ENCODE results near the gene RANBP17.

The RANBP17 gene

GRCh38 chr5:171102877-171103610 lies 241.2 kb downstream of the RANBP17 start:
- DNase-seq: no peak

- no peak for DNase-seq
Measured at GRCh38 chr5:171107669-171108068, 245.9 kb downstream of the RANBP17 start.

DNA sequence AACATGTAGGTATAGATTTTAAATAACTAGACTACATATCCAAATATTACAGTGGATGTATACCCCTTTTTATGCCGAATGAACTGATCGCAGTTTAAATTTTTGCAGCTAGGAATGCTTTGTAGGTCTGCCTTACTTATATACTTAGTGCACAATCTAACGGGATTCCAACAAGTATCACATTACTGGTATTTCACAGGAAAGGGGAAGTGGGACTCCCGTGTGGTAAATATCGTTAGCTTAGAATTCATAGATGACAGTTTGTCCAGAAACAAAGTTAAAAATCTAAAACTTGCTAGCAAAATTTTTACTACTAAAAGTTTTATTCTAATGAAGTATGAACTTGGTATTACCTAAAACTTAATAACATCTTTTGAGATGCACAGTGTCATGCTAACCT lies 253.7 kb downstream of the RANBP17 start:
- no peak for DNase-seq

DNA sequence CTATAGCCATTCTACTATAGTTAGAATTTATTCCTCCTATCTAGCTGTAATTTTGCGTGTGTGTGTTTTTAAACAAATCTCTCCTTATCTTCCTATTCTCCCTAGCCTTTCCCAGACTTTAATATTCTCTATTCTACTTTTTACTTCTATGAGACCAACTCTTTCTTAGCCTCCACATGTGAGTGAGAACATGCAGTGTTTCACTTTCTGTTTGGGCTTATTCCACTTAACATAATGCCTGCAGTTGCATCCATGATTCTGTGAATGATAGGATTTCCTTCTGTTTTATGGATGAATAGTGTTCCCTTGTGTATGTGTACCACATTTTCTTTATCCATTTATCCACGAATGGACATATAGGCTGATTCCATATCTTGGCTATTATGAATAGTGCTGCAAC lies 254.9 kb downstream of the RANBP17 start:
- no peak for DNase-seq

DNA sequence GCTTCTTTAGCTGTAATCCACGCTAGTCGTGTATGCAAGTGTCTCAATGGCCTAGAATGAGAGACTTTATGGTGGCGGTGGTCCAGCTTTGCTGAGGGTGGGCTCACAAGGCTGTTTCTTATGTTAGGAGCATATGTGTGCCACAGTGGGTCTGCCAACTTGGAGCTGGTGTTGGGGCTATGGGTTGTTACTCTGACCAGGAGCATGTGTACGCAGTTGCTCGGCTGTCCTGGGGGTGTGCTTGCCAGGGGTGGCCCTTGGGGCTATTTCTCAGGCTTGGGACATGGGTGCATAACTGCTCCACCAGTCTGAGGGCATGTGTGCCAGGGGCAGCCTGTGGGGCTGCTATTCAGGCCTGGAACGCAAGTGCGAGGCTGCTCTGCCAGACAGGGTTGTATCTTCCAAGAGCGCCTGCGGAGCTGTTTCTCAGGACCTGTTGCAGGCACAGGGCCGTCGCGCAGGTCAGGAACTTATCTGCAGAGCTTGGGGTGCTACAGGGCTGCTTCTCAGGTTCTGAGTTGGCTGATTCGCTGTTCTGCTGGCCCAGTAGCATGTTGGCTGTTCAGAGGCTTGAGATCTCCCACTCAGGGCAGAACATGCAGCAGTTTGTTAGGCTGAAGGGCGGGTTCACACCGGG lies 259.3 kb downstream of the RANBP17 start:
- DNase-seq: no peak

- no peak for DNase-seq
Measured at GRCh38 chr5:171121638-171122037, 259.8 kb downstream of the RANBP17 start.

DNA sequence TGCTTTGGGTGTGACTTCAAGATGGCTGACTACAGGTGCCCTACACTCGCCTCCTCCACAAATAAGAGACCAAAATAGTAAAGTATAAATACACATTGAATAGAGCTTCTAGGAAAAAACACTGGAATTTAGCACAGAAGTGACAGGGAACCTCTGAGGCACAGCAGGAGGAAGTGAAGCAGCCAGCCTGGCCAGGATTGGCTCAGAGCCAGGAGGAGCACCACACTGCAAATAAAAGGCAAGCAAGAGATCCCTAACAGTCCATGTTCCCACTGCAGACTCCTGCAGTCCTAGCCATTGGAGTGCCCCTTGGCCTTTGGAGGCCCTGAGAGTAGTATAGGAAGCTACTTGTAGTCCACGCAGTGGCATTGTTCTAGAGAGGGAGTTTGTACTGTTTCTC lies 260.6 kb downstream of the RANBP17 start:
- no peak for DNase-seq

GRCh38 chr5:171123417-171123816 lies 261.6 kb downstream of the RANBP17 start:
- DNase-seq: no peak

- no peak for DNase-seq
Measured at GRCh38 chr5:171127314-171127713, 265.5 kb downstream of the RANBP17 start.

DNA sequence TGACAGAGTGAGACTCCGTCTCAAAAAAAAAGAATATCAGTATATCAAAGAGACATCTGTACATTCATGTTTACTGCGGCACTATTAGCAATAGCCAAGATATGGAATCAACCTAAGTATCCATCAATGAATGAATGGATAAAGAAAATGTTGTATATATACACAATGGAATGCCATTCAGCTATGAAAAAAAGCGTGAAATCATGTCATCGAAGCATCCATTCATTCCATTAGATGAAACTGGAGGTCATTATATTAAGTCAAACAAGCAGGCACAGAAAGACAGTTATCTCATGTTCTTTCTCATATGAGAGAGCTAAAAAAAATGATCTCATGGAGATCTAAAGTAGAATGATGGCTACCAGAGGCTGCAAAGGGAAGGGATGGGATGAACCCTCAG lies 266.3 kb downstream of the RANBP17 start:
- no peak for DNase-seq

DNA sequence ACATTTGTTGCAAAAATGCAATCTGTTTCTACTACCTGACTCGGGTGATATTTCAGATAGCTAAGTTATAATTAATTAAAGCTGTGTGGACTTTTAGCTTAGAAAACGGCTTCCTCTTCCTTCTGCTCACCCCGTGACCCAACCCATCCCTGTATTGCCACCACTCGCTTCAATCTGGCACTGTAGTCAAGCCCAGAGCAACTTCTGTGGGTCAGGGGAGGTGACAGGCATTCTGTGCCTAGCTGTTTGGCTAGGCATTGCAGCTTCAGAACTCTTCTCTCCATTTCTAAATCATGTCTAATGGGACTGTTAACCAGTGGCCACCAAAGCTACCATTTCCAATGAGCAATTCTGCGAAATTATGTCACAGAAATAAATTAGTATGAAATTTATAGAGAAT lies 267.5 kb downstream of the RANBP17 start:
- DNase-seq: no peak

DNA sequence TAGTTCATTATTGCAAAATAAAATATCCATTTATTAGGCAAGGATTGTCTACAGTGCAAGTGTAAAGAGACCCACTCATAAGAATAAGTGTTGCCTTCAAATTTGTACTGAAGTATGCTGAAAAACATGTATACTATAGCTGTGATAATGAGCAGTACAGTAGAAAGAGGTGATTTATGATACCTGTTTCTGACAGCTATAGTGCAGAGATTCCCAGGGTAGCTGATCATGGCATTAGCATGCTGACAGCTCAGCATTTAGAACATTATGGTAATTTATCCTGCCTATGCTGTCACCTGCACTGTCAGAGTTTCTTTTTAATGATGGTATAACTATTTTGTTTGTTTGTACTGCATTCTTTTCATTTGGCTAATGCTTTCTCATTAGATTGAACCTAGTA lies 269.7 kb downstream of the RANBP17 start:
- DNase-seq: no peak

- DNase-seq: no peak
Measured at GRCh38 chr5:171137768-171138525, 276.1 kb downstream of the RANBP17 start.

DNA sequence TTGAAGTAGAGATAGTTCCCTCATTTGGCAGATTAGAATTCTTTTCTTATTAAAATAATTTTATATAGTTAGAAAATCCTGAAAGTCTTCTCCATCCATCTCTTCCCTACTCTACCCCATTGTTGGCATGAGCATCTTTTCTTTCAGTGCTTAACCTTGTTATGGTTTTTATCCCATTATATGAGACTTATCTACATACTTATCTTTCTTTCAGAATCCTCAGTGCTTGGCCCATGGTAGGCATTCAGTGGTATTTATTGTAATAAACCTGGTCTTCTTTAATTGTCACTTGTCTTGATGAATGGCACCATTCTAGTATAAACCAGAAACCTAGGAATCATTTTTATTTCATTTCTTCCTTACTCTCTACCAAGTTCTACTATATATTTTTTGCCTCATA lies 277.4 kb downstream of the RANBP17 start:
- DNase-seq: no peak

DNA sequence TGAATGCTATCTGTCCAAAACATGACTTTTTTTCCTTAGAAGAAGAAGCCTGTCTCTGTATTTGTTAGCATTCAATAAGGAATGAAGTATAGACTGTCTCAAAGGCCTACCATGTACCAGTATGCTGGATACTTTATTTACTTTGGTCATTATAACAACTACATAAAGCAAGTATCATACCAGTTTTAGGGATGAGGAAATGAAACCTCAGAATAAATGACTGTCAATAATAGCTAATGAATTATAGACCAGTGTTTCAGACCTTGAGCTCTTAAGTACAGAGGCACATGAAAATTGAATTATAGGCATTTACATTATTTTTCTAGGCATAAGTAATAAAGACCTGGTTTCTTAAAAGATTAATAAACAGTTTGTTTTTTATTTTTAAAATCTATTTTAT lies 280.8 kb downstream of the RANBP17 start:
- no peak for DNase-seq

GRCh38 chr5:171143171-171143570 lies 281.4 kb downstream of the RANBP17 start:
- DNase-seq: no peak

DNA sequence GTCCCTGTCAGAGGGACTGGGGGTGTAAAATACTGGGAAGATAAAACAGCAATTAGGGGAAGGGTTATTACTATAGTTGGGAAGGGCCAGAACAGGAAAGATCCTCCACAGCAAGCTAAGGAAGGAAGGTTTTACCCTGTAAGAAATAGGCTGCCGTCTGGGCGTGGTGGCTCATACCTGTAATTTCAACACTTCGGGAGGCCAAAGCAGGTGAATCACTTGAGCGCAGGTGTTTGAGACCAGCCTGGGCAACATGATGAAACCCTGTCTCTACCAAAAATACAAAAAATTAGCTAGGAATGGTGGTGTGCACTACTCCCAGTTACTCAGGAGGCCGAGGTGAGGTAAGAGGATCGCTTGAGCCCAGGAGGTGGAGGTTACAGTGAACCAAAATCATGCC lies 282.1 kb downstream of the RANBP17 start:
- no peak for DNase-seq

DNA sequence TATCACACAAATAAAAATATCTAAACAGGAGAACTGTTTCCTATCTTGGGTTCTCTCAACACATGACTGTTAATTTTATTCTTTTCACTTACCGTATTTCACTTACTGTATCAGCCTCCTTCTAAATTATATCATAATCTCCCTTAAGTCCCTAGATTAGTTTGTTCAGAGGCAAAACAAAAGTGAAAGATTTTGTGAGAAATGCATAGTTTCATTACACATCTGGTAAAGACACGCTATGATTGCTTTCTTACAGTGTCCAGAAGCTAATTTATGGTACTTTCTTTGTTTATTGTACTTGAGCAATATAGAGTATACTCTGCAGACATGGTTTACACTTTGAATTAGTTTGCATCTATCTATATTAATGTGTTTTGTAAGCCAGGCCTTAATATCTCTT lies 287.5 kb downstream of the RANBP17 start:
- DNase-seq: no peak

DNA sequence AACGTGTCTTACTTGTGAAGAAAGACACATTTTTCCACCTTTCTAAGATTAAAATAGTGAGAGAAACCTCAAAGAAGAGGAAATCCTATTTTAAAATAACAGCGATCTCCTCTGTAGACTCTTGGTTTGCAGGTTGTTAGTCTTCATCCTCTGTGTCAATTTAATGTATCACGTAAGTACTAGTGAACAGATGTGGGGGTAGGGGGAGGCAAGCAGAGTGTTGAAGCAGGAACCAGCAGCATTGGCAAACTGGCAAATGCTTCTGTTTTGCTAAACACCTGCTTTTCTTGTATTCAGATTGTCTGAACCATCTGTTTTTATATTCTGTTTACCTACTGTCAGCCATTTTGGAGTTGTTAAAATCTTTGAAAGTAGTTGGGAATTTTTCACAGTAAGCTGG lies 288.0 kb downstream of the RANBP17 start:
- DNase-seq: no peak

DNA sequence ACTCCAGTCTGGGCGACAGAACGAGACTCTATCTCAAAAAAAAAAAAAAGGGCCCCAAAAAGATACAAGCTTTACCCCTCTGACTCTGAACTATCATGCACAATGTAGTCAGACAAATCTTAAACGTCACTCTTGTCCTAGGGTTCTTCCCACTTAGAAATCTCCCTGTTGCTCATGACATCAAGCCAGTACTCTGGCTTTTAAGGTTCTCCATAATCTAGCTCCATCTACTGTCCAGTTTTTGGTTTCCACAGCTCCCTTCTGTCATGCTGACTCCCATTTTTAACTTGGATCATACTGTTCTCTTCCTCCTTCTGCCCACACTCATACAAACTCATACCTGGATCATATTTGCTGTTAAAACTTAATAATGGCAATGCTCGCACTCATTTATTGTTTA lies 290.6 kb downstream of the RANBP17 start:
- DNase-seq: no peak

DNA sequence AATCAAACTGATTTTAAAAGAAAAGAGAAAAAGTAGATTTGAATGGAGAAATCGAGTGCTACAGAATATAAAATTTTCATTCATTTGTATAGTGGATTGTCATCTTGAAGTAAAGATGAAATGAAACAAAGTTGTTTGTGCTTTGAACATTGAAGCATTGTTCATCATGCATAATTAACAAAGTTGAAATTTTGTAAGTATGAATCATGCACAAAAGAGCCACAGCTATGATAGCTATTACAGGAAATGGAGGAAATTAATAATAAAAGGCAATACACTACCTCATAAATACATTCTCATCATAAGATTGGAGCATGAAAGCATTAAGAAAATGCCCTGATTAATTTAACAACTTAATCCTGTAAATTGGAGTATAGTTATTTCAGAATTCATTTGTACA lies 293.8 kb downstream of the RANBP17 start:
- no peak for DNase-seq

- no peak for DNase-seq
Measured at GRCh38 chr5:171157276-171157675, 295.5 kb downstream of the RANBP17 start.

- DNase-seq: no peak
Measured at GRCh38 chr5:171157775-171158174, 296.0 kb downstream of the RANBP17 start.

- DNase-seq: no peak
Measured at GRCh38 chr5:171158581-171158980, 296.8 kb downstream of the RANBP17 start.
